Occipital lobe (tissue), 2 donors: ENCODE data around the gene FMNL2. TPM values are rescaled to one million over a fixed set of nuclear protein-coding genes. Genes with fewer than 3 reads are reported as not detected.

ENCODE experiments used
- DNase-seq: peaks from one replicate; lab custom pipeline; 2025; lab: John Stamatoyannopoulos, UW
- total RNA-seq: library from RNA; depleted of rRNA; stranded (reverse); fragments of >200 nt; gene quantifications from one replicate; pipeline ENCODE4 v1.2.3, GENCODE V29; 2014

FMNL2 gene
- total RNA-seq, 1 donor from 2014 or later: 114 TPM

GRCh38 chr2:152425765-152426727 lies 91.1 kb downstream of the FMNL2 start:
- no peak for DNase-seq

- DNase-seq: no peak
Observed at GRCh38 chr2:152426801-152427200, 91.8 kb downstream of the FMNL2 start.

GRCh38 chr2:152427902-152428301 lies 92.9 kb downstream of the FMNL2 start:
- DNase-seq: no peak

- no peak for DNase-seq
Observed at GRCh38 chr2:152428800-152429582, 94.0 kb downstream of the FMNL2 start.

GRCh38 chr2:152430876-152431275 lies 95.9 kb downstream of the FMNL2 start:
- DNase-seq: no peak

- no peak for DNase-seq
Observed at GRCh38 chr2:152431370-152432098, 96.6 kb downstream of the FMNL2 start.

GRCh38 chr2:152432206-152432653 lies 97.3 kb downstream of the FMNL2 start:
- no peak for DNase-seq

- no peak for DNase-seq
Observed at GRCh38 chr2:152432765-152433164, 97.8 kb downstream of the FMNL2 start.

GRCh38 chr2:152433289-152433688 lies 98.3 kb downstream of the FMNL2 start:
- no peak for DNase-seq

GRCh38 chr2:152433791-152434190 lies 98.8 kb downstream of the FMNL2 start:
- no peak for DNase-seq

GRCh38 chr2:152434395-152435182 lies 99.6 kb downstream of the FMNL2 start:
- no peak for DNase-seq

- DNase-seq: no peak
Observed at GRCh38 chr2:152436148-152436547, 101.2 kb downstream of the FMNL2 start.

GRCh38 chr2:152437276-152438108 lies 102.5 kb downstream of the FMNL2 start:
- no peak for DNase-seq

- DNase-seq: no peak
Observed at GRCh38 chr2:152440049-152440448, 105.1 kb downstream of the FMNL2 start.

GRCh38 chr2:152440460-152440859 lies 105.5 kb downstream of the FMNL2 start:
- DNase-seq: no peak

GRCh38 chr2:152441961-152442360 lies 107.0 kb downstream of the FMNL2 start:
- DNase-seq: no peak

- DNase-seq: no peak
Observed at GRCh38 chr2:152443771-152444170, 108.8 kb downstream of the FMNL2 start.

- no peak for DNase-seq
Observed at GRCh38 chr2:152444448-152444847, 109.5 kb downstream of the FMNL2 start.

GRCh38 chr2:152445375-152445774 lies 110.4 kb downstream of the FMNL2 start:
- no peak for DNase-seq

- peak; percentile 49 for DNase-seq
Observed at GRCh38 chr2:152445791-152446201, 110.8 kb downstream of the FMNL2 start.
